Inflammatory macrophage treated with lipopolysaccharide for 4 hours (primary cell): ENCODE data around the gene ACSBG1.

Source experiments
- DNase-seq: peaks from one replicate; pipeline ENCODE4 v3.0.0-alpha.2; 2020

Gene ACSBG1

GRCh38 chr15:78201281-78202190 is 32.8 kb downstream of the ACSBG1 start:
- no peak for DNase-seq

DNA sequence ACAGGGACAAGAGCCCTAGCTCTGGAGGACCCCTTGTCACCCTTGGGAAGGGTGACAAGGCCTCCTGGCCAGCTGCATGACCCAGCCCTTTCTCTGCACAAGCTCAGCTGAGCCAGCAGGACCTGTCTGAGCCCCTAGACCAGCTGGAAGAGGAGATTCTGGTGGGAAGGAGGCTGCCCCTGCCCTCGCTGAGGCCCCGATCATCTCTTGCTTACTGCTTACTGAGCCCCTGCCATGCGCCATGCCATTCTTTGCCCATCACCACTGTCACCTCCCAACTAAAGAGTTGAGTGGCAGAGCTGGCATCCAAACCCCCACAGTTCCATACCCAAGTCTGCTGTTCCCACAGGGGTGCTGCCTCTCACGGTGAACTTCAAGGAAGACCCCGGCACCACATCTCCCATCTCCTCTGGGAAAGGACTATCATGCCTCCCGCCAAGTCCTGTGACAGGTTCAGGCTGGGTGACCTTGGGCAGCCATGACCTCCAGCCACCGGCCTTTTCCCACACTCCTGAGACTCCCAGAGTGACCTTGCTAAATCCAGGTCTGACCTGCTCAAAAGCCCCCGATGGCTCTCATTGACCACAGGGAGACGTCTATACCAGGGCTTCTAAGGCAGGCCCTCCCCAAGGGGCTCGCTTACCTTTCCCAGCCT is 34.0 kb downstream of the ACSBG1 start:
- no peak for DNase-seq

DNA sequence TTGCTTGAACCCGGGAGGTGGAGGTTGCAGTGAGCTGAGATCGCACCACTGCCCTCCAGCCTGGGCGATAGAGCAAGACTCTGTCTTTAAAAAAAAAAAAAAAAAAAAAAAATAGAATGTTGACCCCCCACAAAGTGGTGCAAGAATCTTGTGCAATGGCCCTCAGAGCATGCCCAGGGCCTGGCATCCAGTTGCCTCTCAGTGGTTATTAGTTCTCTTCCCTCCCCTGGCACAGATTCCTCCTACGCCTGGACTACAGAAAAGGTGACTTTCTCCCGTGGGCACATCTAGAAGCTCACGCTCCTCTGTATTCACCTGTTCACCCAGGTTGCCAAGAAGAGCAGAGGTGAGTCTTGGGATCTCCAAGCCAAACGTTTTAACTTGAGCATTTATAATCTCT is 36.7 kb downstream of the ACSBG1 start:
- no peak for DNase-seq

GRCh38 chr15:78195735-78196201 is 38.6 kb downstream of the ACSBG1 start:
- DNase-seq = peak; percentile 34

DNA sequence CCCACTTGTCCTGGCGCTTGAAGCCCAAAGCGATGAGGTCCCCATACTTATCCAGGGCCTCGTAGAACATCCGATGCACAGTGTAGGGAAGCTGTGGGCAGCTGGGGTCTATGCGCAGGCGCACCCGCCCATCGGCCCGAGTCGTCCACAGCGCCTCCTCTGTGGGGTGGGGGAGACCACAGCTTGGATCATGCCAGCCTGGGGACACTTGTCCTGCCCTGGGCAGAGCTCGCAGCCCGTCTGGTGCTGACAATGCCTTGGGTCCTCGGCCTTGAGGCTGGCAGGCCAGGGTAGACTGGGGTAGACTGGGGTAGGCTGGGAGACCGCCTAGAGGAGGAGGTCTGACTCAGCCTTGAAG is 39.8 kb downstream of the ACSBG1 start:
- no peak for DNase-seq

DNA sequence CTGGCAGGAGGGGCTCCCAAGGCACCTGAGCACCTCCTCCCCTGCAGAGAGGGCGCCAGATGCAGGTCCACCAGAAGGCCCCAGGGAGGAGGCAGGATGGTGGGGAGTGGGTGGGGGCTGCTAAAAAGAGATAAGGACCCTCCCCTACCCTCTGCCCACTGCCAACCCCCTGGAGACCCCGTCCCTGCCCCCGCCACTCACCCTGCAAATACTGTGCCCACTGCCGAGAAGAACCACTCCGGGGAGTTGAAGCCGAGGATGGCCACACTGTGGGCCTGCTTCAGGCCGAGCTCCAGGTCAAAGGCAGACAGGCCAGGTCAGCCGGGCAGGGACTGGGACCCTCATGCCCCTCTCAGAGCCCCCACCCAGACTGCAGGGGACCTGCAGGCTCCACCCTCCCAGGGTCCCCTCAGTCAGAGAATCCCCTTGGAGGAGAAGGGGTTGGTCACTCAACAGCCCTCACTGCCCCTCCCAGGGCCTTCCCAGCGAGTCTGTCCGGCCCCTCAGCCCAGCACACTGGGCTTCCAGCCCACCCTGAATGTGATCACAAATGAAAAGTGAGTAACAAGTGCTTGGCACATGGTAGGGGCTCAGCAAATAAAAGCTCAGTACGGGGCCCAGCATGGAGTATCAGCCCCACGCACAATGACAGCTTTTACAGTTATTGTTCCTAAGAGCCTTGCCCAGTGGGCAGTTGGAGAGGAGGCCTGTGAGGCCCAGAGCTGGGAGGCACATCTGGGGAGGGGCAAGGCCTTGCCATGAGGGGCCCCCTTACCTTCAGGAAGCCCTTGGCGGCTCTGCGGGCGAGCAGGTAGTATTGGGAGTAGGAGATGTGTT is 40.4 kb downstream of the ACSBG1 start:
- DNase-seq = no peak

DNA sequence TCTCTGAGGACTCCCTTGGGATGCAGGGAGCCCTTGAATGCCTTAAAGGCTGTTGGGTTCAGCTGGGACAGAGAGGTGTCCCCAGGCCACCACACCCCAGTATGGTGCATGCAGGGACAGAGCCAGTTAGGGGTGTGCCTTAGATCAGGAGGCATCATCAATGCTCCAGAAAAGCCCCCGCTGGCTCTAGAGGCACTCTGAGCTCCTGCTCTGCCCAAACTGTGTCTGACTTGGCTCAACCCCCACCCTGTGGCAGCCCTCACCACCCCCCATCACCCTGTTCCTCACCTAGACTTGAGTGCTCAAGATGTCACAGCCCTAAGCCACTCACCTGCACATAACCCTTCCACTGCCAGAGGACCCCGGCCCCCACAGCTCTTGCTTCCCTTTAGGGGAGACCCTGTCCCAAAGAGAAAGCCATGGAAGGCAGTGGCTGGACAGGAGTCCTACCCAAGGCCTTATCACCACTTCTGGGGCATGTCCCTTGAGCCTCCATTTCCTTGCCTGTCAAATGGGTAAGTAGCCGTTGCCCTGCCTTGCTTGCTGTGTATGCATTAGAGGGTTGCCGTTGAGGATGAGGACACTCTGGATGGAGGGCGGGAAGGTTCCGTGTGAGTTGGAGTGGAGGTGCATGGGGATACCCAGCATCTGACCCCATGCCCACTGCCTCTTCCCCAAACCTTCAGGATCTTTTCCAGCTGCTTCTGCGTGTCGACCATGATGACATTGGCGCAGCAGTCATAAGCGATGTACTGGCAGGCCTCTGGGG is 41.4 kb downstream of the ACSBG1 start:
- DNase-seq = no peak

DNA sequence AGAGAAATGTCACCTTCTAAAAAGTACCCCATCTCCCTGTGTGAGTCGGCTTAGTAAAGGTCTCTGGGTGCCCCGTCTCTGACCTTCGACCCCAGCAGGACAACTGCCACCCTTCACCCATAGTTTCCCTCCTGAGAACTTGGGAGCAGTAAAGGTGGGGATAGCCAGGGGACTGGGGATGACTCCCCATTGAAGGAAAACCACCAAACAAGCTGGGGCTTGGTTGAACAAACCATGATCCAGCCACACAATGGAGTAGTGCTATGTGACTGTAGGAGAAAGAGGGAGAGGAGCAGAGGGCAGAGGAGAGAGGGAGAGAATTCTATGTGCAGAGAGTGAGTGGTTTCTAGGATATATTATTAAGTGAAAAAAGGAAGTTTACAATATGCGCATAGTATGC is 51.5 kb downstream of the ACSBG1 start:
- no peak for DNase-seq

DNA sequence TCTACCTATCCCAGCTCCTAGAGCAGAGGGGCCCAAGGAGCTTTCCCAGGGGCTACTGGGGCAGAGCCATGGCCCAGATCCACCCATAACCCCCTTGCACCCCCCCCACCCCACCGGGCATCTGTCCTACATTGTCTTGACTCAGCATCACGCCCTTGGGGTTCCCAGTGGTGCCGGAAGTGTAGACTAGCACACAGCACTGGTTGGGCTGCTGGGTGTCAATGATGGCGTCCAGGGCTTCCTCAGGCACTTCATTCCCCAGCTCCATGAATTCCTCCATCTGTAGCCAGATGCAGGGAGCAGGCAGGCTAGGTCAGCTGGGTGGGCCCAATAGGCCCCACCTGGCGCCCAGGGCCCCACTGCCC is 52.0 kb downstream of the ACSBG1 start:
- no peak for DNase-seq

GRCh38 chr15:78179906-78180305 is 54.5 kb downstream of the ACSBG1 start:
- no peak for DNase-seq

DNA sequence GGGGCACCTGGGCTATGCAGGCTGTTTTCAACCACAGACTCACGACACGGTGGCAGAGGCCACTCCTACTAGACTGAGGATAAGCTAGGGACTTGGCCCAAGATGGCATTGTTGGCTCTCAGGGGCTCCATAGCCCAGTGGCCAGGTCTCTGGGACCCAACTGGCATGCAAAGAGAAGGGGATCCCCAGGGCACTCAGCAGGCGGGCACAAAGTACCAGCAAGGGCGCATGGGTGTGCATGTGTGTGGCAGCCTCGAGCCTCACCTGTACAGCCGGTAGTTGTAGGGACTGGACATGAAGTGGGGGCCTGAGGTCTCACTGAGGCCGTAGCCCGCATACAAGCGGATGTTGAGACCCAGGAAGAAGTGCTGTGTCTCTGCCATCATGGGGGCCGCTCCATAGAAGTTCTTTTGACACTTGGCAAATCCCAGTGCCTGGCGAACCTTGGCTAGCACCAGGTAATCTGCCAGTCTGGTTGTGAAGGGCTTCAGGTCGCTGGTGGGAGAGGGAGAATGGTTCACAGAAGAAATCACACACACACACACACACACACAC is 55.0 kb downstream of the ACSBG1 start:
- no peak for DNase-seq

- DNase-seq = no peak
Measured at GRCh38 chr15:78178064-78178463, 56.3 kb downstream of the ACSBG1 start.

DNA sequence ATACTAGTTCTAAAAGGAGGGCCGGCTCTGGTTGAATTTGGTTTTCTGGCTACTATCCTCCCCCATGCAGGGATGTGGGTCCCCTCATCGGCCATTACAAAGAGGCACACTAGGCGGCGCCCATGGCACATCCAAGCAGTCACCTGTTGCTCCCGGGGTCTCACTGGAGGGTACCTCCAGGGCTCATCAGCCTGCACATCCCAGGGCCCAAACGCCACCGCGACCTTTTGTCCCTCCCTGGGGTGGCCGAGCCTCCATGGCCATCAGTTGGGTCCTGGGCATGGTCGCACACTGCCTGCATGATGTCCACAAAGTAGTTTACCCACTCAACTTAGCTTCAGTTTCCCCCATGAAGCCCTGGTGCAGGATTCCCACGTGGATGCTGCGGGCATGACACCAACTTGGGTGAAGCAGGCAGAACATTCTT is 56.9 kb downstream of the ACSBG1 start:
- DNase-seq = peak; percentile 10

DNA sequence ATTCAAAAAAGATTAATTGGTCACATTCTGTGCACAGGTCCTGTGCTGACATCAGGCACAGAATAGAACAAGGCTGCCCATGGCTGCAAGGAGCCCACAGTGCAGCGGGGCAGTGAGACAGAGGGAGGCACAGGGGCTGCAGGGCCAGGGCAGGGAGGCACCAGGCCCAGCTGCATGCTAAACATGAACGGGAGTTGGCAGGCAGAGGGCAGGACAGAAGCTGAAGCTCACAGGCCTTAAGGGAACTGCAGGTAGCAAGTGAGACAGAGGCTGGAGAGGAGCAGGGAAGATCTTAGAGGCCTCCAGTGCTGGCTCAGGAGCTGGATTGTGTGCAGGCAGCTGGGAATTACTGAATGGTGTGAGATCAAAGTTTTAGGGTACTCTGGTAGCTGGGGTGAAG is 59.0 kb downstream of the ACSBG1 start:
- no peak for DNase-seq

DNA sequence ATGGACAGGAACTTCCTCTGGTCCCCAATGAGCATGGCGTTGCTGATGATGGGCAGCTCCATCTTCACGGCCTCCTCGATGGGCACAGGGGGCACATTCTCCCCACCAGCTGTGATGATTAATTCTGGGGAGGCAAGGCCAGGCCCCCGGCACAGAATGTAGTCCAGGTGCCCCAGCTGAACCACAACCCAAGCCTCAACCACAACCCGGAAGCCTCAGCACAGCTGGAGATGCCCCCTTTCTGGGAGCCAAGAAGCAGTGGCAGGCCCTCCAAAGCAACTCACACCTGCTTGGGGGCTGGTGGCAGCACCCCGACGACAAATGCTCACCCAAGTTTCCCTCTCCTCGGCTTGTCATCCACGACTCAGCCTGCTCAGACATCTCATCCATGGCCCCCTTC is 60.0 kb downstream of the ACSBG1 start:
- no peak for DNase-seq

GRCh38 chr15:78171864-78172472 is 62.4 kb downstream of the ACSBG1 start:
- no peak for DNase-seq

DNA sequence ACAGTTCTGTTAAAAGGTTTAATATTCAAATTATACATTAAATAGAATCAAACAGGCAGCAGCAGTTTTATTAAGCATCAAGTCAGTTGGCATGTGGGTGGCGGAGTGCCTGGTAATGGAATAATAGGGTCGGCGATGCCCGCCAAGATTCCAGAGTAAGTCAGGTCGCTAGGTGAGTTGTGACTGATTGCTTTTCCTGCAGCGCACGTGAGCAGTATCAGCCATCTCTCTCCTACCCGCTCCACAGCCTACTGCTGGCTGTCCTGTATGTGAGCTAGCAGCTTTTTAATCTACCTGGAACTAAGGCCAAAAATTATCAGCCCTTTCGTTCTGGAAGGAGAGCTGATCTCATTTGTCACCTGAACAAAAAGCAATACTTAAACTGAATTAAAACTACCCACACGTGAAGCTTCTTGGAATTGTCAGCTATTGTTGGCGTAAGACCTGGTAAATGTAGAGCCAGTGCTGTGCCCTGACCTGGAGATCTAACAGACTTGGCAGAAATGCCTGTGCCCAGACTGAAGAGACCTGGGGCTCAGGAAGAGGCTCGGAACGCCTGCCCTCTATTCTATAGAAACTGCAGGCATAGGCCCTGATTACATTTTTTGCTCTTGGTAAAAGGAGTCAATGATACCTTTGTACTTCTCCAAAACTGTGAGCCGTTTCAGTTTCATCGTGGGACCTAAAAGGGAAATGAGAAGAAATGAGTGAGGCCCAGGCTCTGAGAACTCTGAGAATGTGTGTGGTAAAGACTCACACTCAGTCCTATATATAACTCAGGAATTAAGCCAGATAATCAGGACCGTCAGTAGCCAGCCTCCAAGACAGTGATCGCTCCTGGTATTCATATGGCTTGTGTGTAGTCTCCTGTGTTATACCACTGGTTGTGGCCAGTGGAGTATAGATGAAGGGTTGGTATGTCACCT is 63.3 kb downstream of the ACSBG1 start:
- DNase-seq = peak; percentile 86

DNA sequence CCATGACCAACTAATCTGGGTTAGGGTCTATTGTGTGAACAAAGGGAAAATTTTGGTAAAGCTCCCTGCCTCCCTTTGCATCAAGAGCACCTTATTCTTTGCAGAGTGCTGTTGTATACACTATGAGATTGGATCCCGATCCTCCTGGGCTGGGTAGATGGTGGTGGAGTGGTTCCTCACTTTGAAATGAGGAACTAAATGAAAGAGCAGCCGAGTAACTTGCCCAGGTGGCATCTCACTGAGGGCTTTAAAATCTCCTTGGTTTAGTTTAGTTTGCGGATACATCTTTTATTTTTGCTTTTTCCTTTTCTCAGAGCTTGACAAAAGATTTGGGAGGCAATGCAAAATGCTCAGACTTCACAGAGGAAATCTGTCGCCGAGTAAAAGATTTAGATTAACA is 65.8 kb downstream of the ACSBG1 start:
- DNase-seq = no peak

GRCh38 chr15:78167227-78167888 is 67.0 kb downstream of the ACSBG1 start:
- DNase-seq = no peak

DNA sequence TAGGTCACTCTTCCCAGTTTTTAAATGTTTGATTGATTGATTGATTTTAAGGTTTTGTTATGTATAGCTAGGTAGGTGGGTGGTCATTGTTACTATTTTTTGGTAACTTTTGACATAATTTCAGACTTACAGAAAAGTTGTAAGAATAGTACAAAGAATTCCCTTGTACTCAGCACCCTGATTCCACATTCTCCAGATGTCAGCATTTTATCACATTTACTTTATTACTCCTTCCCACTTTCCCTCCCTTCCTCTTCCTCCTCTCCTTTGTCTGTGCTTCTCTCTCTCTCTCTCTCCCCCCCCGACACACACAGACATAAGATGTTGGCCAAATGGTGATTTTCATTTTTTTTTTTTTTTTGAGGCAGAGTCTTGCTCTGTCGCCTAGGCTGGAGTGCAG is 70.4 kb downstream of the ACSBG1 start:
- DNase-seq = no peak
